Measurements from ENCODE around the gene PTOV1. TPM values are rescaled to one million over a fixed set of nuclear protein-coding genes. Genes with fewer than 3 reads are reported as not detected.

The PTOV1 gene
- total RNA-seq, 4 donors from 2014 or later: 62.3 to 203 (median 66.8) TPM

- no peak for TF ChIP-seq CTCF (IDR thresholded peaks at IDR 0.05)
- no peak for TF ChIP-seq POLR2A (IDR thresholded peaks at IDR 0.05)
- TF ChIP-seq EP300 (IDR thresholded peaks at IDR 0.05; ENCODE audit: low read depth): no peak
- no peak for TF ChIP-seq POLR2AphosphoS5 (IDR thresholded peaks at IDR 0.05)
- in situ Hi-C loops (cut with MboI; ENCODE audit: low pct_ligation_motif_present in 1 of 4, low pct_unique_long_range_greater_than_20kb in 1 of 4, low sequenced_read_pairs in 3 of 4) (loop anchor here in 1 of 4 donors (10.0 kb wide), 1 partner anchor 55 kb away; the partner anchor contains the start of gene PNKP), intact Hi-C loops (cut with DNase I; ENCODE audit: low total_unique reads) (loop anchor here (5.0 kb wide), 1 partner anchor 43 kb away; the partner anchor contains the start of gene AP2A1)
- Histone ChIP-seq H3K27me3 (no peaks in the 10 kb centered on the region), H3K27ac (peak overlapping the region; percentile 62 to 84 (median 78)), H3K36me3 (no peaks in the 10 kb centered on the region), H3K9me3 (no peaks in the 10 kb centered on the region), H3K4me3 (peak overlapping the region in 1 of 4 donors; percentile 57), H3K4me1 (peaks cover 4 to 29% (median 16%) of the 10 kb centered on the region in 4 donors)
- WGBS, 2 donors (ENCODE audit: low coverage in 1 of 2): 87% methylated on average over 5 of the region's 5 CpGs; no CpG with 5 or more reads in 1 of the 2 donors
- DNase-seq: no peak
Measured at GRCh38 chr19:49809941-49810389, 41.0 kb upstream of the PTOV1 start.

DNA sequence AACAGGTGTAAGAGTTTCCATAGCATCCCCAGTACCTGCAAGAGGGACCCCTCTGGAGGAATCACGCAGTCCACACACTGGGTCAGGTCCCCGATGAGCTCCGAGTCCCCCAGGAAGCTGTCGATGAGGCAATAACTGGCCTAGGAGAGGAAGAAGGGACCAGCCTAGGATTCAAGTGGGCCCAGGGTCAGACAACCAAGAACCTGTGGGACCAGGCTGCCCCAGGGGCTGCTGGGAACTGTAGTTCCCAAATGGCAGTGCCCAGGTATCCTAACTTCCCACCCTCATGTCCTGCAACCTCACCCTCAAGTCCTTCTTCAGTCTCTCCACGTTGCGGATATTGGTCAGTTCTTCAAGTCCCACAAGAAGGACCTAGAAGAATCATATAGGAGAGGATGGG, 39.6 kb upstream of the PTOV1 start:
- TF ChIP-seq EP300 (IDR thresholded peaks at IDR 0.05; ENCODE audit: low read depth) (no peak), POLR2AphosphoS5 (IDR thresholded peaks at IDR 0.05) (no peak), CTCF (IDR thresholded peaks at IDR 0.05) (no peak), POLR2A (IDR thresholded peaks at IDR 0.05) (no peak)
- Histone ChIP-seq H3K4me1 (peaks cover 4 to 29% (median 16%) of the 10 kb centered on the region in 4 donors), H3K36me3 (no peaks in the 10 kb centered on the region), H3K27ac (no peak overlapping the region), H3K9me3 (no peaks in the 10 kb centered on the region), H3K4me3 (no peak overlapping the region), H3K27me3 (no peaks in the 10 kb centered on the region)
- DNase-seq: no peak
- WGBS, 2 donors (ENCODE audit: low coverage in 1 of 2): 92 to 93% methylated on average over 4 to 6 of the region's 6 CpGs
- intact Hi-C loops (cut with DNase I; ENCODE audit: low total_unique reads): no loop called here
- in situ Hi-C loops (cut with MboI; ENCODE audit: low pct_ligation_motif_present in 1 of 4, low pct_unique_long_range_greater_than_20kb in 1 of 4, low sequenced_read_pairs in 3 of 4): loop anchor here in 1 of 4 donors (10.0 kb wide), 1 partner anchor 53 kb away; the partner anchor contains the start of gene PNKP

DNA sequence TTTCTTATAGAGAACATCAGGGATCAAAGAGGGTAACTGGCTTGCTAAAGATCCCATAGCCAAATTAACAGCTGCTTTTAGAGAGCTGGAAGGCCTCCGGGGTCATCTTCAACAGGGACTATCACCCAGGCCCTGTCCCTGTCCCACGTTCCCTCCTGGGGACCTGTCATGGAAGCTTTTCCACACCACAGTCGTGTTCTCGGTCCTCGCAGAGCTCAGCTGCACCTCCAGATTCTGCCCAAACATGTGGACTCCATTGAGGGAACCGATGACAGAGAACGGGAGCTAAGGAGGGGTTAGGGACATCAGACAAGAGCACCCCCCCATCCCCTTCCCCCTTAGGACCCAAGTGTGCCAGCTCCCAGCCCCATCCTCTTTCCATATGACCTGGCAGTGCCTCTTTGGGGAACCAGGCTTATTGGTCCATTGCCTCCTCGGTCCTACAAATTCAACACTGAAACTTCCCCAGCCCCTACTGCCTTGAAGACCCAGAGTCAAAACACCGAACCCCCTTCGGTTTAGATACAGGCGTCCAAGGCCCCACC, 38.4 kb upstream of the PTOV1 start:
- in situ Hi-C loops (cut with MboI; ENCODE audit: low pct_ligation_motif_present in 1 of 4, low pct_unique_long_range_greater_than_20kb in 1 of 4, low sequenced_read_pairs in 3 of 4): loop anchor here in 1 of 4 donors (10.0 kb wide), 1 partner anchor 52 kb away; the partner anchor contains the start of gene PNKP
- Histone ChIP-seq H3K36me3 (no peaks in the 10 kb centered on the region), H3K9me3 (no peaks in the 10 kb centered on the region), H3K4me1 (peaks cover 9 to 32% (median 19%) of the 10 kb centered on the region in 4 donors), H3K4me3 (peak overlapping the region; percentile 51 to 72 (median 61)), H3K27ac (peak overlapping the region; percentile 82 to 89 (median 88)), H3K27me3 (no peaks in the 10 kb centered on the region)
- no peak for TF ChIP-seq POLR2AphosphoS5 (IDR thresholded peaks at IDR 0.05)
- TF ChIP-seq CTCF (IDR thresholded peaks at IDR 0.05): no peak
- TF ChIP-seq EP300 (IDR thresholded peaks at IDR 0.05; ENCODE audit: low read depth): no peak
- TF ChIP-seq POLR2A (IDR thresholded peaks at IDR 0.05): no peak
- intact Hi-C loops (cut with DNase I; ENCODE audit: low total_unique reads): no loop called here
- no peak for DNase-seq
- WGBS, 2 donors (ENCODE audit: low coverage in 1 of 2): 54% methylated on average over 11 of the region's 11 CpGs; no CpG with 5 or more reads in 1 of the 2 donors

DNA sequence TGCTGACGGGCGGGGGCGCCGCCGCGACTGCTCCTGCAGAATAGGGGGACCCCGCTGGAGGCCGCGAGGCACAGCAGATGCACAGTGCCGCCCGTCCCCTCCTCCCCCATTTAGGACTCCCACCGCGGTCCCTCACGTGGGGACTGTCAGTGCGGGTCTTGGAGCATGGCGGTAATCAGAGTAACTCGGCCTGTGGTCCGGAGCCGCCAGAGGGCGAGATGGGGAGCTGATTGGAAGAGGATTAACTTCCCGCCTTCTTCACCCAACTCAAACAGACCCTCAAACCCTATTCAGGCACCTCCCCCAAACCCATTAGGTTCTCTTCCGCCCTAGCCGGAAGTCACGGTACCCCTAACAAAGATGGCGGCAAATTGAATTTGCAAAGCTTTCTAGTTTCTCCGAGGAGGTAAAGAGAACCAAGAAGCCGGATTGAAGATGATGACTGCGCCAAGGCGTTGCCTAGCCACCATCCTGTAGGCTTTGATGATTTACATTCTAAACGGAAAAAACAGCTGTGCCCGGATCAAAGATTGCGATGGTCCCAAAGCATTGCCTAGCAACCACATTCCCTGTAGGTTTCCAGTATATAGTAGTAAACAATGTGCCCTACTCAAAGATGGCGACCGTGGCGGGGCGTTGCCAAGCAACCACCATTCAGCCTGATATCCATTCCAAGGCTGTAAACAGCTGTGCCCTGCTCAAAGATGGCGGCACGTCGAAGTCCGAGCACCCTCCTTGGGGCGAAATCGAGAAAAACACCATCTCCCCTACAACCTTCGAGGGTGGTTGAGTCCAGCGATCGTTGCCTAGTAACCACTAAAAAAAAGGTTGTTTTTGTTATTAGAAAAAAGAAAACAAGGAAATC, 37.7 kb upstream of the PTOV1 start, which contains the start of gene FUZ:
TSS of gene FUZ (minus strand) at position 296 of the 865 bp plus-strand sequence. CDS start at position 110, 186 bp downstream.
- TF ChIP-seq POLR2A (IDR thresholded peaks at IDR 0.05) (peak; percentile 14), CTCF (IDR thresholded peaks at IDR 0.05) (peak in 3 of 5 experiments; percentile 19 to 23 (median 21)), POLR2AphosphoS5 (IDR thresholded peaks at IDR 0.05) (peak; percentile 15 to 69 (median 50)), EP300 (IDR thresholded peaks at IDR 0.05; ENCODE audit: low read depth) (peak; percentile 7)
- Histone ChIP-seq H3K27me3 (no peaks in the 10 kb centered on the region), H3K4me1 (peaks cover 9 to 32% (median 18%) of the 10 kb centered on the region in 4 donors), H3K27ac (peak within 1 kb of the TSS; percentile 82 to 89 (median 88)), H3K36me3 (no peaks in the 10 kb centered on the region), H3K4me3 (peak within 1 kb of the TSS; percentile 51 to 72 (median 61)), H3K9me3 (no peaks in the 10 kb centered on the region)
- intact Hi-C loops (cut with DNase I; ENCODE audit: low total_unique reads): no loop called here
- DNase-seq: peak; percentile 97
- 4% methylated on average over 34 of the region's 45 CpGs; no CpG with 5 or more reads in 1 of the 2 donors for WGBS, 2 donors (ENCODE audit: low coverage in 1 of 2)
- in situ Hi-C loops (cut with MboI; ENCODE audit: low pct_ligation_motif_present in 1 of 4, low pct_unique_long_range_greater_than_20kb in 1 of 4, low sequenced_read_pairs in 3 of 4): loop anchor here in 1 of 4 donors (10.0 kb wide), 1 partner anchor 52 kb away; the partner anchor contains the start of gene PNKP

Data from transverse colon (tissue), 4 donors.